ENCODE measurements around the gene PIGM. TPM values are rescaled to one million over a fixed set of nuclear protein-coding genes. Genes with fewer than 3 reads are reported as not detected.

PIGM gene
- total RNA-seq, 2 donors from 2014 or later, result 4.6 to 5.2 TPM

DNA sequence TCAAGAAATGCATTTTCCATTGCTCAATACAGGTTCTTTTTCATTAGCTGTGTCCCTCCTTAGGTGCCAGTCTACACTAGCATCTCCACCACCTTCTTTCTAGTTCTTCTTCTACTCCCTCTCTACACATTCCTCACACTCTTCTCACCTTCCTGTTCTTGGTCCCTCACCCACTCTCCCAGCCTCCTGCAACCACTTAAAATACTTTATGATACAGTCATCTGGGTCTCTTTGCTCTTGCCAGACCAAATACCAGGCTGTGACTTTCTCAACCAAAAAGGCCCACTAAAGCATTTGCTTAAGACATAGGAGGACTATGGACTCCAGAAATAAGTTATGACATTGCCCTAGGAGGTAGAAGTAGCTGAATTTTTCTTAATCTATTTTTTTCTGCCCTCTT lies 35.1 kb downstream of the PIGM start:
- H3K9me3 ChIP-seq (ENCODE audit: control insufficient read depth, low read length), result no peaks in the 10 kb centered on the region
- Mint-ChIP-seq H3K36me3 (ENCODE audit: low read depth) (no peaks in the 10 kb centered on the region), H3K4me3 (no peak overlapping the region), H3K9me3 (no peaks in the 10 kb centered on the region), H3K27ac (no peak overlapping the region), H3K27me3 (ENCODE audit: insufficient read depth) (peaks cover 15% of the 10 kb centered on the region), H3K4me1 (peaks cover 2% of the 10 kb centered on the region)
- no peaks in the 10 kb centered on the region for H3K4me1 ChIP-seq (ENCODE audit: control insufficient read depth, insufficient read depth, low read length)
- TF ChIP-seq, protein P1, sequence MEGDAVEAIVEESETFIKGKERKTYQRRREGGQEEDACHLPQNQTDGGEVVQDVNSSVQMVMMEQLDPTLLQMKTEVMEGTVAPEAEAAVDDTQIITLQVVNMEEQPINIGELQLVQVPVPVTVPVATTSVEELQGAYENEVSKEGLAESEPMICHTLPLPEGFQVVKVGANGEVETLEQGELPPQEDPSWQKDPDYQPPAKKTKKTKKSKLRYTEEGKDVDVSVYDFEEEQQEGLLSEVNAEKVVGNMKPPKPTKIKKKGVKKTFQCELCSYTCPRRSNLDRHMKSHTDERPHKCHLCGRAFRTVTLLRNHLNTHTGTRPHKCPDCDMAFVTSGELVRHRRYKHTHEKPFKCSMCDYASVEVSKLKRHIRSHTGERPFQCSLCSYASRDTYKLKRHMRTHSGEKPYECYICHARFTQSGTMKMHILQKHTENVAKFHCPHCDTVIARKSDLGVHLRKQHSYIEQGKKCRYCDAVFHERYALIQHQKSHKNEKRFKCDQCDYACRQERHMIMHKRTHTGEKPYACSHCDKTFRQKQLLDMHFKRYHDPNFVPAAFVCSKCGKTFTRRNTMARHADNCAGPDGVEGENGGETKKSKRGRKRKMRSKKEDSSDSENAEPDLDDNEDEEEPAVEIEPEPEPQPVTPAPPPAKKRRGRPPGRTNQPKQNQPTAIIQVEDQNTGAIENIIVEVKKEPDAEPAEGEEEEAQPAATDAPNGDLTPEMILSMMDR (conservative IDR thresholded peaks at IDR 0.05), result no peak
- H3K27me3 ChIP-seq (ENCODE audit: control insufficient read depth, insufficient read depth, low read length, poor library complexity, severe bottlenecking), result peaks cover 11% of the 10 kb centered on the region
- no peaks in the 10 kb centered on the region for H3K36me3 ChIP-seq (ENCODE audit: control insufficient read depth, insufficient read depth, low read length)
- H3K9ac ChIP-seq (ENCODE audit: extremely low read depth, low read length, poor library complexity, severe bottlenecking), result no peak overlapping the region
- no peak overlapping the region for H3K4me3 ChIP-seq (ENCODE audit: low read length)
- no peak overlapping the region for H3K27ac ChIP-seq (ENCODE audit: low read depth, low read length)
- no peak for DNase-seq

GRCh38 chr1:159994896-159995295 lies 36.9 kb downstream of the PIGM start:
- no peak overlapping the region for H3K27ac ChIP-seq (ENCODE audit: low read depth, low read length)
- H3K27me3 ChIP-seq (ENCODE audit: control insufficient read depth, insufficient read depth, low read length, poor library complexity, severe bottlenecking), result no peaks in the 10 kb centered on the region
- no peaks in the 10 kb centered on the region for H3K4me1 ChIP-seq (ENCODE audit: control insufficient read depth, insufficient read depth, low read length)
- TF ChIP-seq, protein P1 (conservative IDR thresholded peaks at IDR 0.05), result no peak
- H3K27me3 Mint-ChIP-seq (ENCODE audit: insufficient read depth), result peaks cover 7% of the 10 kb centered on the region
- DNase-seq, result no peak
- no peak overlapping the region for H3K4me3 ChIP-seq (ENCODE audit: low read length)
- H3K9me3 Mint-ChIP-seq, result no peaks in the 10 kb centered on the region
- H3K4me1 Mint-ChIP-seq, result peaks cover 2% of the 10 kb centered on the region
- no peak overlapping the region for H3K9ac ChIP-seq (ENCODE audit: extremely low read depth, low read length, poor library complexity, severe bottlenecking)
- 87 to 92% methylated on average over 1 to 2 of the region's 2 CpGs for WGBS, 2 experiments (ENCODE audit: insufficient coverage in 1 of 2, insufficient read length in 1 of 2)
- H3K36me3 Mint-ChIP-seq (ENCODE audit: low read depth), result no peaks in the 10 kb centered on the region
- H3K36me3 ChIP-seq (ENCODE audit: control insufficient read depth, insufficient read depth, low read length), result no peaks in the 10 kb centered on the region
- no peaks in the 10 kb centered on the region for H3K9me3 ChIP-seq (ENCODE audit: control insufficient read depth, low read length)
- no peak overlapping the region for H3K4me3 Mint-ChIP-seq
- no peak overlapping the region for H3K27ac Mint-ChIP-seq

DNA sequence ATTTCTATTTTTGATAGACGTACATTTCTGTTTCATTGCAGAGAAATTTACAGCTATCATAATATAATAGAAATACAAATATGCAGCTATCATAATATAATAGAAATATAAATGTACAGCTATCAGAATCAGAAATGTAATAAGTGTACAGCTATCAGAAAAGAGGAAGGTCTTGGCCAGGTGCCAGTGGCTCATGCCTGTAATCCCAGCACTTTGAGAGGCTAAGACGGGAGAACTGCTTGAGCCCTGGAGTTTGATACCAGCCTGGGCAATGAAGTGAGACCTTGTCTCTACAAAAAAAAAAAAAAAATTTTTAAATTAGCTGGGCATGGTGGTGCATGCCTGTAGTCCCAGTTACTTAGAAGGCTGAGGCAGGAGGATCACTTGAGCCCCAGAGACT lies 37.9 kb downstream of the PIGM start:
- H3K4me1 ChIP-seq (ENCODE audit: control insufficient read depth, insufficient read depth, low read length), result no peaks in the 10 kb centered on the region
- no peak overlapping the region for H3K4me3 Mint-ChIP-seq
- H3K27me3 Mint-ChIP-seq (ENCODE audit: insufficient read depth), result peaks cover 4% of the 10 kb centered on the region
- peaks cover 2% of the 10 kb centered on the region for H3K4me1 Mint-ChIP-seq
- H3K36me3 Mint-ChIP-seq (ENCODE audit: low read depth), result no peaks in the 10 kb centered on the region
- no peaks in the 10 kb centered on the region for H3K36me3 ChIP-seq (ENCODE audit: control insufficient read depth, insufficient read depth, low read length)
- no peak overlapping the region for H3K9ac ChIP-seq (ENCODE audit: extremely low read depth, low read length, poor library complexity, severe bottlenecking)
- 95% methylated on average over 1 of the region's 2 CpGs; no CpG with 5 or more reads in 1 of the 2 experiments for WGBS, 2 experiments (ENCODE audit: insufficient coverage in 1 of 2, insufficient read length in 1 of 2)
- no peak for DNase-seq
- TF ChIP-seq, protein P1 (conservative IDR thresholded peaks at IDR 0.05), result no peak
- no peaks in the 10 kb centered on the region for H3K9me3 Mint-ChIP-seq
- no peak overlapping the region for H3K27ac Mint-ChIP-seq
- no peak overlapping the region for H3K27ac ChIP-seq (ENCODE audit: low read depth, low read length)
- H3K27me3 ChIP-seq (ENCODE audit: control insufficient read depth, insufficient read depth, low read length, poor library complexity, severe bottlenecking), result no peaks in the 10 kb centered on the region
- no peak overlapping the region for H3K4me3 ChIP-seq (ENCODE audit: low read length)
- no peaks in the 10 kb centered on the region for H3K9me3 ChIP-seq (ENCODE audit: control insufficient read depth, low read length)

Data from endodermal cell (in vitro differentiated cells).